ENCODE results near the gene SELENBP1.

GRCh38 chr1:151361883-151362282 is 10.6 kb downstream of the SELENBP1 start:
- TF ChIP-seq CTCF (IDR thresholded peaks at IDR 0.05; ENCODE audit: low read depth, low read length, poor library complexity, severe bottlenecking) = no peak
- TF ChIP-seq EZH2phosphoT487 (IDR thresholded peaks at IDR 0.05; ENCODE audit: borderline replicate concordance, low read length) = no peak

All from DOHH2 (cell line).